ENCODE measurements around the gene SLC7A10. TPM values are rescaled to one million over a fixed set of nuclear protein-coding genes. Genes with fewer than 3 reads are reported as not detected.

Gene SLC7A10
- total RNA-seq, 2 experiments from 2014 or later, result not detected

DNA sequence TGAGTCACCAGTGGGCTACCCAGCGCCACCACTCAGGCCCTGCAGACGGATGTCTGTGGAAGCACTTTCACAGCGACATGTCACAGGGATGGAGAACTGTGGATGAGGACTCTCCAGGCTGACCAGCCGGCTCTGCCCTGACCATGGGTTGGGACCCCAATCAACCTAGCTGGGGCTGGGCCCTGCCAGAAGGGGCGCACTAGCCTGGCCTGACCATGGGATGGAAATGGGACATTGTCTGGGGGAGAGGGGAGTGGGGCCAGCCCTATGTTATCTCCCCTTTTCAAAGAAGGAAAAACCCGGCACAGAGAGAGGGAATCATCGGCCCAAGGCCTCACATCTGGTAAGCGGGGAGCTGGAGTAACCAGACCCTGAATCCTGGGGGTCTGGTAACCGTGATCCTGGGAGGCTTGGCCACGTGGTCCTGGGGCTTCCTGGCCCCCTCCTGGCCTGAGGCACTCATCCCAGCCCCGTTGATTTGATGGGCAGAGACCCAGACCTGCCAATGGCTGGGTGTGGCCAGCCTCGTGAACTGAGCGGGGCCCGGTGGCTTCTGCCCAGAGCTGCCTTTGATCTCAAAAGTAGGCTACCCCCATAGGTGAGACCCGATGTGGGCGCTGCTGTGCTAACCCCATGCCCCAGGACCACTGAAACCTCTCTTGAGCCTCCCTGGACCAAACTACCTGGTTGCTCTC lies 11.2 kb upstream of the SLC7A10 start:
- H3K36me3 ChIP-seq (ENCODE audit: insufficient read depth, low read length), result no peaks in the 10 kb centered on the region
- H3K4me3 ChIP-seq (ENCODE audit: low read depth, low read length, poor library complexity, severe bottlenecking), result no peak overlapping the region
- no peaks in the 10 kb centered on the region for H4K20me1 ChIP-seq (ENCODE audit: insufficient read depth, low read length)
- intact Hi-C loops (cut with micrococcal nuclease; ENCODE audit: unreplicated experiment), result loop anchor here (10.0 kb wide), 1 partner anchor 538 kb away; no protein-coding TSS in a partner anchor
- H3K27ac ChIP-seq (ENCODE audit: low read depth, low read length, poor library complexity, severe bottlenecking), result no peak overlapping the region
- DNase-seq (ENCODE audit: low spot score), result no peak
- no peak overlapping the region for H2AFZ ChIP-seq (ENCODE audit: low read length)
- H3K79me2 ChIP-seq (ENCODE audit: insufficient read depth, low read depth, low read length), result no peaks in the 10 kb centered on the region
- no peaks in the 10 kb centered on the region for H3K9me3 ChIP-seq (ENCODE audit: low read length)
- no TSS peak for BruUV-seq (replicated peaks)
- TF ChIP-seq EZH2phosphoT487 (IDR thresholded peaks at IDR 0.05; ENCODE audit: borderline replicate concordance, low read depth, low read length) (no peak), CTCF (conservative IDR thresholded peaks at IDR 0.05; ENCODE audit: low read length) (no peak)
- no peaks in the 10 kb centered on the region for H3K4me1 ChIP-seq (ENCODE audit: insufficient read depth, low read length, poor library complexity, severe bottlenecking)
- no peaks in the 10 kb centered on the region for H3K9me2 ChIP-seq (ENCODE audit: insufficient read depth, low read length)
- no peak overlapping the region for H3K4me2 ChIP-seq (ENCODE audit: low read length)
- ChIA-PET POLR2A (no interaction called here), CTCF (ENCODE audit: unreplicated experiment) (no interaction called here)

GRCh38 chr19:33235996-33236350 lies 10.3 kb upstream of the SLC7A10 start:
- H3K79me2 ChIP-seq (ENCODE audit: insufficient read depth, low read depth, low read length), result no peaks in the 10 kb centered on the region
- no peak overlapping the region for H3K27ac ChIP-seq (ENCODE audit: low read depth, low read length, poor library complexity, severe bottlenecking)
- H2AFZ ChIP-seq (ENCODE audit: low read length), result no peak overlapping the region
- no peaks in the 10 kb centered on the region for H3K4me1 ChIP-seq (ENCODE audit: insufficient read depth, low read length, poor library complexity, severe bottlenecking)
- no peak overlapping the region for H3K4me3 ChIP-seq (ENCODE audit: low read depth, low read length, poor library complexity, severe bottlenecking)
- no peak for DNase-seq (ENCODE audit: low spot score)
- no peaks in the 10 kb centered on the region for H3K36me3 ChIP-seq (ENCODE audit: insufficient read depth, low read length)
- CTCF ChIA-PET (ENCODE audit: unreplicated experiment), result no interaction called here
- intact Hi-C loops (cut with micrococcal nuclease; ENCODE audit: unreplicated experiment), result loop anchor here (10.0 kb wide), 1 partner anchor 539 kb away; no protein-coding TSS in a partner anchor
- no peaks in the 10 kb centered on the region for H3K9me3 ChIP-seq (ENCODE audit: low read length)
- no peaks in the 10 kb centered on the region for H4K20me1 ChIP-seq (ENCODE audit: insufficient read depth, low read length)
- H3K9me2 ChIP-seq (ENCODE audit: insufficient read depth, low read length), result no peaks in the 10 kb centered on the region
- POLR2A ChIA-PET, result no interaction called here
- BruUV-seq (replicated peaks), result no TSS peak
- TF ChIP-seq EZH2phosphoT487 (IDR thresholded peaks at IDR 0.05; ENCODE audit: borderline replicate concordance, low read depth, low read length), result no peak
- no peak for TF ChIP-seq CTCF (conservative IDR thresholded peaks at IDR 0.05; ENCODE audit: low read length)
- no peak overlapping the region for H3K4me2 ChIP-seq (ENCODE audit: low read length)

DNA sequence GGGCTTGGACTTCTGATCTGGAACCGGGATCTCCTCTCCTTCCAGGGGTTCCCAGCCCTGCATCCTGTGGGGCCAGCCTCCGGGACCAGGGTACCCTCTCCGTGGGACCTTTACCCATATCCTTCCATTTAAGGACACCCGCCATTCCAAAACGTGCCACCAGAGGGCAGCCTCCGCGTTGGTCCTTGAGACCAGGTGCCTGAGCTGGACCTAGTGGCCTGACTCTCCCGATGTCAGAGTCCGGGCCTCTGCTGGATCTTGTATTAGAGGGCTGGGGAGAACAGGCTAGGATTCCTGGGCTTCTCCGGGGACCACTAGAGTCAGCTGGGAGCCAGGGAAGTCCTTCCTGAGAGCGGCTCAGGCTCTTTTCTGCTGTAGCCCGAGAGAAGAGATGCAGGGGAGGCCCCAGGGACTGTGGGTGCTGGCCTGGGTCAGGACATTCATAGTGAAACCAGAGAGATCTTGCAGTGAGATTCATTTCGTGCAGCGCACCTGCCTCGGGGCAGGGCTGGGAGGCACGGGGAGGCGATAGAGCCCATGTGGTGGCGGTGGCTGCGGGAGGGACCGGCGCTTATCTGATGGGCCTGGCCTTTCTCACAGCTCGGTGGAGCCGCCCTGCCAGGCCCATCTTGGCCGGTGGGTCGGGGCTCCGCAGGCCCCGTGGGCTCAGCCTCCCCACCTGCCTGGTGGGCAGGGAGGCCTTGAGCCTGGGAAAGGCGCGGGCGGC lies 9.8 kb upstream of the SLC7A10 start:
- Histone ChIP-seq H3K4me3 (ENCODE audit: low read depth, low read length, poor library complexity, severe bottlenecking) (no peak overlapping the region), H3K36me3 (ENCODE audit: insufficient read depth, low read length) (no peaks in the 10 kb centered on the region), H3K4me2 (ENCODE audit: low read length) (no peak overlapping the region), H2AFZ (ENCODE audit: low read length) (no peak overlapping the region), H4K20me1 (ENCODE audit: insufficient read depth, low read length) (no peaks in the 10 kb centered on the region), H3K4me1 (ENCODE audit: insufficient read depth, low read length, poor library complexity, severe bottlenecking) (no peaks in the 10 kb centered on the region), H3K79me2 (ENCODE audit: insufficient read depth, low read depth, low read length) (no peaks in the 10 kb centered on the region), H3K27ac (ENCODE audit: low read depth, low read length, poor library complexity, severe bottlenecking) (no peak overlapping the region), H3K9me3 (ENCODE audit: low read length) (no peaks in the 10 kb centered on the region), H3K9me2 (ENCODE audit: insufficient read depth, low read length) (no peaks in the 10 kb centered on the region)
- no TSS peak for BruUV-seq (replicated peaks)
- POLR2A ChIA-PET, result no interaction called here
- intact Hi-C loops (cut with micrococcal nuclease; ENCODE audit: unreplicated experiment), result loop anchor here (10.0 kb wide), 1 partner anchor 539 kb away; no protein-coding TSS in a partner anchor
- TF ChIP-seq CTCF (conservative IDR thresholded peaks at IDR 0.05; ENCODE audit: low read length) (peak; percentile 88), EZH2phosphoT487 (IDR thresholded peaks at IDR 0.05; ENCODE audit: borderline replicate concordance, low read depth, low read length) (no peak)
- CTCF ChIA-PET (ENCODE audit: unreplicated experiment), result no interaction called here
- DNase-seq (ENCODE audit: low spot score), result peak; percentile 68
